Middle frontal gyrus (tissue), 1 donor: ENCODE data around the gene PAK6.
A peak's percentile ranks its signal among the peaks of the same experiment; 100 is the strongest.

Experiments used
- DNase-seq: peaks from one replicate; pipeline ENCODE4 v3.0.0-alpha.2; 2015; ENCODE audit warnings: low spot score; ENCODE audit errors: extremely low spot score

Gene PAK6

GRCh38 chr15:40255033-40255432 lies 16.2 kb downstream of the PAK6 start:
- no peak for DNase-seq

GRCh38 chr15:40256638-40257235 lies 17.9 kb downstream of the PAK6 start:
- no peak for DNase-seq

DNA sequence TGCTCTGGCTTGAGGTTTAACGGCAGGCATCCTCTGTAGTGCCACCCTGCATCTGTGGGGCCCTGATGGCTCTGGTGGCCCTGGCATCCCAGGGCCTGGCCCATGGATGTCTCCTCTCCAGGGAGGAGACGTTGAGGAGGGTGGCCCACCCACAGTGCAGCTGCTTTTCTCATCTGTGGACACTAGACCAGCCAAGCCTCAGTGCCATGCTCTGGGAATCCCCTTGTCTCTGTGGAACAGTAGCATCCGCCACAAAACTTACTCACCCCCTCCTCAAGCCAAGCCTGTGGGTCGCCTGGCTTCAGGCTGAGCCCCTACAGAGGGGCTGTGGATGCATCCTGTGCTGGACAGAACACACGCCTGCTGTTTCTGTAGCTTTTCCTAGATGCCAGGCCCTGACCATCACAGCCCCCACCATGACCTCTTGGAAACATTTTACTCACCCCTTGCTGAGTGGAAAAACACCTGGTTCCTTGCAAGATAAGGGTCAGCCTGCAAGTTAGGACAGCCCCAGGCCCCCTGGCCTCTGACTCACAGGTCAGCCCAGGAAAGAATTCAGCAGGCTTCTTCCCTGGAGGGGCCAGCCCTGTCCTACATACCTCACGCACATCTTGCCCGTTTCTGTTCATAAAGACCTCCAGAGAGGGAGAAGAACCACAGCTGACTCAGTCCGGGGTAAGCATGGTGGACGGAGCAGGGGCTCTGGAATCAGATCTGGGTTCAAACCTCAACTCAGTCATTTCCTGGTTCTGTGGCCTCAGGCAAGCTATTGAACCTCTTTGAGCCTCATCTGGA lies 19.0 kb downstream of the PAK6 start:
- no peak for DNase-seq

DNA sequence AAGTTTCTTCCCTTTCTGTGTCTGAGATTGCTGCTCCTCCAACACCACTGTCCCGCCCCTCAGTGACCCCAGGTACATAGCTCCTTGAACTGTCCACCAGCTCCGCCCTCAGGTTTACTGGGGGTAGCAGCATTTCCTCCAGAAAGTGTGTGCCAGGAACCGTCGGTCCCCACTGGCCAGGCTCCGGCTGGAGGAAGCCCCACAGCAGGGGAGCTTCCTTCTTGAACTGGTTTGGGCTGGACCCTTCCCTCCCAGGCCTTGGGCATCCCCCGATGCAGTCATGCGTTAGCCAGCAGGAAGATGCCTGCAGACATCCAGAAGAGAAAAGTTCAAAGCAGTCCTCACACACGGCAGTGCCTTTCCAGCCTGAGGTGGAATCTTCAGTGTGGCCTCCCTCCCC lies 19.7 kb downstream of the PAK6 start:
- no peak for DNase-seq

DNA sequence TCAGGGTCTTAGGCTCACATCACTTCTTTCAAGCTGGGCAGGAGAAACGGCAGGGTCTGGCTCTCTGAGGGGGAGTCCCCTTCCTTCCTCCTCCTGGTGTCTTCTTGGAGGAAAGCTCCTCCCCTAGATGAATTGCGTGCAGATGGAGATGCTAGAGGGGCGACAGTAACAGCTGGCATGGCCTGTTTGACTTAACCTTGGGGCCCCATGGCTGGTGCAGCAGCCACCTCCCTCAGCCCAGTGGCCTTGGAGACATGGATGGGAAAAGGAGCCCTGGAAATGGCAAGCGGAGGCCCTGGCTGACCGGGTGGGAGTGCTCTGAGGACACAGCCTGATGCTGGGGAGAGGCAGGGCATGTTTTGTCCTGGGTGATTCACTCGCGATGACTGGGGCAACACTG lies 20.2 kb downstream of the PAK6 start:
- DNase-seq = no peak

- no peak for DNase-seq
Observed at GRCh38 chr15:40263024-40263754, 24.3 kb downstream of the PAK6 start.

DNA sequence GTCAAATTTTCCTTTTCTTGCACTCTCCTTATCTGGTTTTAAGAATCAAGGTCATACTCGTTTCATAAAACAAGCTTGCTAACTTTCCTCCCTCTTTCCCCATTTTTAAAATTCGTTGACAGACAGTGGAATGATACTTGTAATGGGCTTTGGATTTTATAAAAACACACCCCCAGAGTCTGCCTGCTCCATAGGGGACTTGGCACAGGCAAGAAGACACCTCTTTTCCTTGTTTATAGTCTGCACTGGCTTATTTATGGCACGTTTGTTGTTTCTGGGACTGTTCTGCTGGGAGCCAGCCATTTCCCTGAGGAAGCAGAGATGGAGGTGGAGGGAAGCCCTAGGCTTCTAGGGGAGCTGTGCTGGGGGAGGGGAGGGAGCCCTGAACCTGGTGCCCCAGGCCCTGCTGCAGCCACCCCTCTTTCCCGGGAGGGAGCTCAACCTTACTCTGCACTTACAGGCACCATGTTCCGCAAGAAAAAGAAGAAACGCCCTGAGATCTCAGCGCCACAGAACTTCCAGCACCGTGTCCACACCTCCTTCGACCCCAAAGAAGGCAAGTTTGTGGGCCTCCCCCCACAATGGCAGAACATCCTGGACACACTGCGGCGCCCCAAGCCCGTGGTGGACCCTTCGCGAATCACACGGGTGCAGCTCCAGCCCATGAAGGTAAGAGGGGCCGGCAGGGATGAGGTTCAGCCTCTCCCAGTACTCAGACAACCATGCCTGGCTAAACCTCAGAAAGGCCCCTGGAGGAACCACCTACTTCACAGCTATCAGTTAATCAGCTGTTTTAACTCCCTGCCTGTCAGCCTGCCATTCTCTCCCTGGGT lies 25.7 kb downstream of the PAK6 start:
- DNase-seq = no peak

DNA sequence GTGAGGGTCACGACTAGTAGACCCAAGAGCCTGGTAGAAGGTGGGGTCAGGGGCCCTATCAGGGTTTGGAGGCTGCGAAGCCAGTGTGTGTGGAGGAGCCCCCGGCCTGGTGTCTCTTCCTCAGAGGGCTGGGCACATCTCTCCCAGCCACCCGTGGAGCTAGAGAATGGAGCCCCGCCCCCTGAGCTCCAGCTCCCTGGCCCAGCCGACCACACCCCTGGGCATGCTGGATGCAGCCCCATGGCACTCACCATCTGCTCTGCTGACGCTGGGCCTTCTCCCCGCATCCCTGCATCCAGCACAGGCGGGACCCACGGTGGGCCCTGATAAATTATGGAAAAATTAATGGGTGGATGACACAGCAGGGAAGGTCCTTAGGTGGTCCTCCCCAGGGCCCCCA lies 26.5 kb downstream of the PAK6 start:
- DNase-seq = no peak

DNA sequence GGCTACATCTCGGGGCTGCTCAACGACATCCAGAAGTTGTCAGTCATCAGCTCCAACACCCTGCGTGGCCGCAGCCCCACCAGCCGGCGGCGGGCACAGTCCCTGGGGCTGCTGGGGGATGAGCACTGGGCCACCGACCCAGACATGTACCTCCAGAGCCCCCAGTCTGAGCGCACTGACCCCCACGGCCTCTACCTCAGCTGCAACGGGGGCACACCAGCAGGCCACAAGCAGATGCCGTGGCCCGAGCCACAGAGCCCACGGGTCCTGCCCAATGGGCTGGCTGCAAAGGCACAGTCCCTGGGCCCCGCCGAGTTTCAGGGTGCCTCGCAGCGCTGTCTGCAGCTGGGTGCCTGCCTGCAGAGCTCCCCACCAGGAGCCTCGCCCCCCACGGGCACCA lies 27.0 kb downstream of the PAK6 start:
- no peak for DNase-seq

DNA sequence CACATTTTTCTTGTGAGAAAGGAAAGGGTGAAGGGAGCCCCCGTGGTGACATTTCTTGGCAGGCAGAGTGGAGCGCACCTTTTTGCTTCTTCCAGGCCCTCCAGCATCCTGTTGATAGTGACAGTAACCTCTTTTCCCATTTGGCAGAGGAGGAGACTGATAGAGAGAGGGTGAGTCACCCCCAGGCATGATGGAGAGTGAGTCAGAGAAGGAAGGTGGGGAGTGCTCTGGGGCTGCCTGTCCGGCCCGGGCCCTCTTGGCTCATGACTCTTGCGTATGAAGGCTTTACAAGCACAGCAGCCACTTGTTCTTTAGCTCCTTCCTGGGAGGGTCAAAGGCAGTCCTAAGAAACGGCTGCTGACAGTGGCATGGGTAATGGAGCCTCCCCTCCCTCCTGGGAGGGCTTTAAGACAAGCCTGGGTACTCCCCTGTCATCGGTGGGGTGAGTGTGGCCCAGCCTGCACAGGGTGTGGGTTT lies 28.0 kb downstream of the PAK6 start:
- no peak for DNase-seq

DNA sequence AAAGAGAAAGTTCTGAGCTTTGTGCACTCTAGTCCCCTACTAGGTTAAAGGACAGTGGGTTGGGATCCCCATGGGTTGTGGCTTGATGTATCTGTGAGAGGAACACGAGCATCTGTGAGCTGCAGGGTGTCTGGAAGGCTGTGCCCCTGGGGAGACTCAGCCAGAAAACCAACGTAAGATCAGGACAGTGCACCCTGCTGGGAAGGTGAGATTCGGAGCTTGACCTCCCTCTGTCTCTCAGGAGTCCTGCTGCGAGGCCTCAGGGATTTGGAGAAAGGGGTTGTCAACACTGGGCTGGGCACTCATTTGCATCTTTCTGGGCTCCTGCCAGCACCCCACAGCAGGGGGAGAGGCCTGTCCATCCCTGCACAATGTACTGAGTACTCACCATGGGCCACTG lies 28.8 kb downstream of the PAK6 start:
- no peak for DNase-seq

DNA sequence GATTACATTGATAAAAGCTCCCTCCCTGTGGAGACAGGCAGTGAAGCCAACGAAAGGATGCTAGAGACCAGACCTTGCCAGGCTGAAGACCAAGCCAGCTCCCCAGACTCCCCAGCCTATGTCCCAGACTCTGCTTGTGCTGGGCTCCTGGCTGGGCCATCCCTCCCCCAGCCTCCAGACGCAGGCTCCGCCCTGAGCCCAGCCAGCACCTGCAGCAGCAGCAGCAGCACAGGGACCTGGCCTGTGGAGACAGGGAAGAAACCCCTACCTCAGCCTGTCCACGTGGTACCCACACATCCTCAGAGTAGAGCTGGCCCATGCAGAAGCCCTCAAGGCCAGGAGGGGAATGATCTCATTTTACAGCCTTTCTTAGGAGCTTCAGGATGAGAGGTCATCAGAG lies 30.7 kb downstream of the PAK6 start:
- DNase-seq = no peak

DNA sequence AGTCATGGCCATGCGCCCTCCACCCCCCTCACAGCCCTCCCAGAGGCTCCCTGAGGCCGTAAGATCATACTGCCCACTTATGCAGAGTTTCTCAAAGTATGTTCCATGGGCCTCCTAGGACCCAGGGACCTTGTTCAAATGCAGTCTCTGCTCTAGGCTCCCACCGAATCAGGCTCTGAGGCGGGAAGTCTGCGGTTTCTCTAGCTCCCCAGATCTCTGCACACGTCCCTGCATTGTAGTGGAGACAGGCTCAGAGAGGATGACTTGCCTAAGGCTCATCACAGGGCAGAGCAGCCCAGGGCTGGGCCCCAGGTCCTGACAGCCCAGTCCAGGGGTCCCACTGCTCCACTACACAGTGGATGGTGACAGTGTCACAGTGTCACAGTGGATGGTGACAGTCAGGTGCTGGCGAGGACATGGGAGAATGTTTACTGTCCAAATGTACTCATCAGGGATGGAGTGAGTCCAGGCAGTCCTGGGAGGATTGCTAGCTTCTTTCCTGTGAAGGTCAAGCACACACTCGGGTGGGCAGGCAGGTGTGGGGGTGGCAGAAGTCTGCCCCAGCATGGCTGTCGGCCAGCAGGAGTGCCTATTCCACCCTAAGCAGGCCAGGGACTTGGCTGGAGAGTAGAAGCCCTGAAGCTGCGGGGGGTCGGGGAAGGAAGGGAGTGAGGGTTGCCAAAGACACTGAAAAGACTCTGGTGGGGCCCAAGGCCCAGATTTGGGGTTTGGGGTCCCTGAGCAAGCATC lies 31.6 kb downstream of the PAK6 start:
- DNase-seq = no peak

DNA sequence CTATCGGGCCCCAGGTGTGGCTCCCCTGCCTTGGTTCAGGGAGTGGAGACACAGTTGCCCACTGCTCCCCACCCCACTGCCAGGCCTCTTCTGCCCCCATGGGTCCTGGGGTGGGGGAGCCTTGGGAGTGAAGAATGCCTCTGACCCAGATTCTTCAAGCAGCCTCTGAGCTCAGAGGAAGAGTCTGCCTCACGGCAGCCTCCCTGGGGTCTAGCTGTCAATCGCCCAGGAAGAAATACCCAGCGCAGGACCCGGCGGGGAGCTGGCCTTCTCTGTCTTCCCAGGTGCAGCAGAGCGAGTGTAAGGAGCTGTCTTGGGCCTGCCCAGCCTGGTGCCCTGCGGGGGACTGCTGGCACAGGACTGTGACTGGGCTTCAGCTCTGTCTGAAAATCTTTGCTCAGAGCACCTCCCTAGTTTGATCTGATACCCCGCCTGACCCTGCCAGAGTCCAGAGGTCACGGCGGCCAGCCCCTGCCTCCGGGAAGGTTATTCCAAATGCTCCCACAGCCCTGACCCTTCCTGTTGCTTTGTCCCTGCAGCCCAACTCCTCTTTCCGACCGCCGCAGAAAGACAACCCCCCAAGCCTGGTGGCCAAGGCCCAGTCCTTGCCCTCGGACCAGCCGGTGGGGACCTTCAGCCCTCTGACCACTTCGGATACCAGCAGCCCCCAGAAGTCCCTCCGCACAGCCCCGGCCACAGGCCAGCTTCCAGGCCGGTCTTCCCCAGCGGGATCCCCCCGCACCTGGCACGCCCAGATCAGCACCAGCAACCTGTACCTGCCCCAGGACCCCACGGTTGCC lies 33.0 kb downstream of the PAK6 start:
- no peak for DNase-seq

GRCh38 chr15:40272485-40273056 lies 33.7 kb downstream of the PAK6 start:
- no peak for DNase-seq

- DNase-seq = no peak
Observed at GRCh38 chr15:40273428-40273827, 34.6 kb downstream of the PAK6 start.

- peak; percentile 58 for DNase-seq
Observed at GRCh38 chr15:40274350-40275274, 35.7 kb downstream of the PAK6 start.

DNA sequence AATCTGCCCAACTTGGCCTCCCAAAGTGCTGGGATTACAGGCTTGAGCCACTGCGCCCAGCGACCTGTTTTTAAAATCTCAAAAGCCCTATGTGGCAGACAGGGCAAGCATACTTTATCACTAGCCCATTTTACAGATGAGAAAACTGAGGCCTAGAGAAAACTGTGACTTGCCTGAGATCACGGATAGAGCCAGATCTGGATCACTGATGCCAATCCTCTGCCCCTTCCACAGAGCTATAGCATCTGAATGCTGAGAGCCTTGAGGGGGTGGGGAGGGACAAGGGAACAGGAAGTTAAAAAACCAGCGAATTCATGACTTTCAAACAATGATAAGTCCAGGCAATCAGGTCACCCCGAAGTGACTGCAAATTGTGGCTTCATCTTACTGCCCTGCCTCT lies 36.7 kb downstream of the PAK6 start:
- DNase-seq = no peak

GRCh38 chr15:40275954-40276353 lies 37.1 kb downstream of the PAK6 start:
- DNase-seq = no peak
